GM12872 (cell line): Measurements from ENCODE around the gene KIAA1755.

Experiments used
- CTCF ChIP-seq: IDR thresholded peaks from 3 replicates; pipeline ENCODE4 v1.5.1; 2011; ENCODE audit warnings: low read depth, mild to moderate bottlenecking, low read length, moderate library complexity; ENCODE audit not compliant: insufficient read depth

The KIAA1755 gene

DNA sequence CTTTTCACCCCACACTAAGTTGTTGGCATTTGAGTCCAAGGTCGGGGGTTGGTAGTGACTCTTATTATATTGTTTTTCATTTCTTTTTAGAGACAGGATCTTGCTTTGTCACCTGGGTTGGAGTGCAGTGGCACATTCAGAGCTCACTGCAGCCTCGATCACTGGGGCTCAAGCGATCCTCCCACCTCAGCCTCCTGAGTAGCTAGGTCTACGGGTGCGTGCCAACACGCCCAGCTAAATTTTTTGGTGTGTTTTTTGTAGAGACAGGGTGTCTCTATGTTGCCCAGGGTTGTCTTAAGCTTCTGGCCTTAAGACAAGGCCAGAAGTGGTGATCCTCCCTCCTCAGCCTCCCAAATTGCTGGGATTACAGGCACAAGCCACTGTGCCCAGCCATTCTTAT lies 70.4 kb downstream of the KIAA1755 start:
- no peak for TF ChIP-seq CTCF

DNA sequence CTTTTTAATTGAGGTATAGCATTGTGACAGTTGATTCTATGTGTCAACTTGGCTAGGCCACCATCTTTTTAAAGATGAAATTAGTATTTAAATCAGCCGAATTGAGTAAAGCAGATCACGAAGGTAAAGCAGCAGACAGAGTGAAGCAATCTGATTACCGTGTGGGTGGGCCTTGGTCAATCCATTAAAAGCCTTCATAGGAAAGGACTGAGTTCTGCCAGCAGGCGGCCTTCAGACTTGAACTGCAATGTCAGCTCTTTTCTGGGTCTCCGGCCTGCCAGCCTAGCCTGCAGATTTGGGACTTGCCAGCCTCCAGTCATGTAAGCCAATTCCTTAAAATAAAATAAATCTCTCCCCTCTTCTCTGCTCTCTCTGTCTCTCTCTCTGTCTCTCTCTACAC lies 73.0 kb downstream of the KIAA1755 start:
- peak; percentile 19; the same call in 1 of the 3 replicates for TF ChIP-seq CTCF

DNA sequence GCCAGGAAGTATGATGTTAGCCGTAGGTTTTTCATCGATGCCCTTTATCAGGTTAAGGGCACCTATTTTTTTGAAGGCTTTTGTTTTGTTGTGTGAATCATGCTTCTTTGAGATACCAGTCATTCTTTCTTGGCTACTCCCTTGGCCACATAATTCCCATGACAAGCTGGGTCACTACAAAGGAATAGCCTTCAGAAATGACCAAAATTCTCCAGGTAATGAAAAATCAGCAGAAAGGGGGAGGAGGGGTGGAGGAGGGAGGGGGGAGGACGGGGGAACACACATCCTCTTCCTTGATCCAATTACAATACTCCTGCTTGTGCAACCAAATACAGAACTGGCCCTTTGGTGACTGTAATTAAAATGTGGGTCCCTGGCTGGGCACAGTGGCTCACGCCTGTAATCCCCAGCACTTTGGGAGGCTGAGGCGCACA lies 73.7 kb downstream of the KIAA1755 start:
- no peak for TF ChIP-seq CTCF

DNA sequence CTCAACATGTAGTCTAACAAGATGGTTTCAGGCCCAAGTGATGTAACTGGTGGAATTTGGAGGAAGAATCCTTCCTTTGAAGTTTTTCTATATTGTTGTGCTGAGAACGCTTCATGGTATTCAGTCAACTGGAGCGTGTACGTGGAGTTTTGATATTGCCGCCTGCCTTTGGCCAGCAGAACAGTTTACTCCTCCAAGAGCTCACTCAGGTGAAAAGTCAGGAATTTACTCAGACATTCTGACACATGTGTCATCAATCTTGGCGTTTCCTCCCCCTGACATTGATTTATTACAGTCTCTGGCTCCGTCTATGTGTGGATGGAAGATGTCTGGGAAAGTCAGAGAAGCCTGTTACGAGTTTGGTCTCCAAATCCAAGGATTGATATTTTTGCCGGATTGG lies 76.4 kb downstream of the KIAA1755 start:
- no peak for TF ChIP-seq CTCF

- no peak for TF ChIP-seq CTCF
These were observed 78.6 kb downstream of the KIAA1755 start for GRCh38 chr20:38181971-38182370.

DNA sequence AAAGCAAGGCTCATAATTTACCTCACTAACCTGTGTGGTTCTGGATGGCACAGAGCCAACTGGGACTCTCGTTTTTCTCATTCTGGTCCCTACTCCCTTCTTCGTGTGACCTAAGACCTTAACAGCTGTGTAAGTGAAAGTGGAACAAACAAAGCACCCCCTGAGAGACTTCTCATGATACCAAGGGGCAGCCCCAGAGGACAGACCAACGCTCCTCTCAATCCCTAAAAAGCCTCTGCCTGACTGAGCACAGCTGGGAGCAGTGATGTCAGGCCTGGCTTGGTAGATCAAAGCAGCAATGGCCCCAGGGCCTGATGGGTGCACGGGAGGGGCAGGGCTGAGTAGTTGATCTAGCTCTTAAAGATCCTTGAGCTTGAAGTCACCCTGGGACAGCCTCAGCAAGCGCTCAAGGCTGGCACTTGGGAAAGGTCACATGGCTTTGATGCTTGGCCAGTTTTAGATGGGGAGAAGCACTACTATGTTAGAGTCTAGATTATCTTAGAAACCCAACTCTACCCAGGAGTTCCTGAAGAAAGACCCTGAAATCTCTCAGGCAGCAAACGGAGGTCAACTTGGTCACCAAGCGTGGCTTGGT lies 79.2 kb downstream of the KIAA1755 start:
- no peak for TF ChIP-seq CTCF

DNA sequence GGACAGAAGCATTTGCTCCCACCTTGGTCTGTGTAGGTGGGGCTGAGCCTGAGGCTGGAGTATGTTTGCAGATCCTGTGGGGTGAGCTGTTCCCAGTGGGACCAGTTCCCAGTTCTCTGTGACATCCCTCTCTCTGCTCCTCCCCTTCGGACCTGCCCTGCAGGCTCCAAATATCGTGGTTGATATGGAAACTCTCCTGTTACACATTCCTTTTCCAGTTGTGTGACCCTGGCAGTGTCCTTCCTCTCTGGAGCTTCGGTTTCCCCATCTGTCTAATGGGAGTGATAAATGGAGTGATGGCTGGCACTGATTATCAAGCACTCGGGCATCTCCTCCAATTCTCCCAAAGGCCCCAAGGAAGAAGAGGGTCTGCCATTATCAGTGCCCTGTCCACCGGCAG lies 79.8 kb downstream of the KIAA1755 start:
- no peak for TF ChIP-seq CTCF
